NB4 (cell line): ENCODE measurements around the gene DNAJC5G.

Experiments used
- DNase-seq: peaks from one replicate; pipeline ENCODE4 v3.0.0; 2010; ENCODE audit warnings: low read depth
- H3K4me3 ChIP-seq: one replicate; pipeline ENCODE4 v1.5.1; 2011; ENCODE audit warnings: mild to moderate bottlenecking, low read depth, low read length, moderate library complexity
- CTCF ChIP-seq: IDR thresholded peaks from one replicate; pipeline ENCODE4 v1.5.1; 2012; ENCODE audit warnings: low read depth, low read length
- MYC ChIP-seq: IDR thresholded peaks from 2 replicates; pipeline ENCODE4 v1.6.1; 2011; ENCODE audit warnings: low read depth, low read length
- POLR2A ChIP-seq: IDR thresholded peaks from 2 replicates; pipeline ENCODE4 v1.6.1; 2011; ENCODE audit warnings: mild to moderate bottlenecking; ENCODE audit not compliant: insufficient read length; ENCODE audit errors: extremely low read depth
- TF ChIP-seq, protein P1 (sequence below): IDR thresholded peaks from 2 replicates; pipeline ENCODE4 v1.6.1; 2011; ENCODE audit warnings: low read depth, low read length

The DNAJC5G gene, protein sequence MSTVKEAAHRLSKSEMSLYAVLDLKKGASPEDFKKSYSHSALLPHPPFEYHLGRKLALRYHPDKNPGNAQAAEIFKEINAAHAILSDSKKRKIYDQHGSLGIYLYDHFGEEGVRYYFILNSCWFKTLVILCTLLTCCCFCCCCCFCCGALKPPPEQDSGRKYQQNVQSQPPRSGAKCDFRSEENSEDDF

GRCh38 chr2:27275211-27276150 lies at the start of gene DNAJC5G:
Gene DNAJC5G (plus strand): TSS chr2:27275433. CDS start chr2:27276729, 1,296 bp downstream.
- TF ChIP-seq MYC: no peak
- no peak for TF ChIP-seq POLR2A
- TF ChIP-seq, protein P1, sequence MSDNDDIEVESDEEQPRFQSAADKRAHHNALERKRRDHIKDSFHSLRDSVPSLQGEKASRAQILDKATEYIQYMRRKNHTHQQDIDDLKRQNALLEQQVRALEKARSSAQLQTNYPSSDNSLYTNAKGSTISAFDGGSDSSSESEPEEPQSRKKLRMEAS: no peak
- TF ChIP-seq CTCF: no peak
- DNase-seq: no peak
- H3K4me3 ChIP-seq: no peak within 1 kb of the TSS

DNA sequence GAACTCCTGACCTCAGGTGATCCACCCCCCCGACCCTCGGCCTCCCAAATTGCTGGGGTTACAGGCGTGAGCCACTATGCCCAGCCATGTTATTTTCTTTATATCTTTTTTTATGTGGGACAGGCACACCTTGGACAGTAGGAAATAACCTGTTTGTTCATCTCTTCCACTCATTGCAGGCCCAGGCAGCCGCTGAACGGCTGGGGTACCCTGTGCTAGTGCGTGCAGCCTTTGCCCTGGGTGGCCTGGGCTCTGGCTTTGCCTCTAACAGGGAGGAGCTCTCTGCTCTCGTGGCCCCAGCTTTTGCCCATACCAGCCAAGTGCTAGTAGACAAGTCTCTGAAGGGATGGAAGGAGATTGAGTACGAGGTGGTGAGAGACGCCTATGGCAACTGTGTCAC lies 49.7 kb upstream of the DNAJC5G start:
- DNase-seq: no peak

DNA sequence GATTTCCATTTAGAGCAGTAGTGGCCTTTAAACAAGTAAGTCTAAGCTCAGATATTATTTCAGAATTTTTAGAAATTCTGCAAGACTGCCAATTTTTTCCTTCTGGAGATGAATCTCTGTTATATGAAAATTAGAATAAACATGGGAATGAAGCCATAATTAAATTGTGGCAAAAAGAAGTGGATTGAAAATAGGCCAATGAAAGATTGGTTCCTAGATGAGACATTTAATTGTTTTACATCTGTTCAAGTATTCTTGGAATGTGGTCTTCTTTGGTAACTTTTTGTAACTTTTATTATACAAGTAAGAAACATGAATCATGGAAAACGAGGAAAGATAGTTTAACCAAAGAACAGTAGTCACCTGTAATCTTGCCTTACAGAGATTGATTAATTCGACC lies 47.7 kb upstream of the DNAJC5G start:
- H3K4me3 ChIP-seq: no peak overlapping the region
- DNase-seq: no peak
- TF ChIP-seq CTCF: no peak

More for the DNA sequence above, 49.7 kb upstream of the DNAJC5G start:
- no peak overlapping the region for H3K4me3 ChIP-seq
- TF ChIP-seq POLR2A: no peak
- TF ChIP-seq, protein P1: no peak
- TF ChIP-seq MYC: no peak
- no peak for TF ChIP-seq CTCF

GRCh38 chr2:27231921-27232320 lies 43.3 kb upstream of the DNAJC5G start:
- TF ChIP-seq CTCF (no peak), MYC (no peak), POLR2A (no peak)
- TF ChIP-seq, protein P1: no peak
- DNase-seq: no peak
- no peak overlapping the region for H3K4me3 ChIP-seq

- TF ChIP-seq CTCF: no peak
- no peak for TF ChIP-seq MYC
- TF ChIP-seq, protein P1: no peak
- no peak overlapping the region for H3K4me3 ChIP-seq
- DNase-seq: no peak
These were observed 41.9 kb upstream of the DNAJC5G start for GRCh38 chr2:27233341-27233740.
